SK-N-MC (cell line): Measurements from ENCODE around the gene GPANK1.
"Not testable (repeated sequence)": the region's sequence is repeated elsewhere in the genome, so short reads cannot be mapped to it uniquely, and the experiment has no call there.

Experiments
- DNase-seq: peaks from one replicate; pipeline ENCODE4 v3.0.0-alpha.2; 2011; ENCODE audit warnings: low read depth, low spot score
- H3K27ac ChIP-seq: fragments of 200-600 bp; sonication (generic); 2 replicates; pipeline ENCODE4 v1.5.1; 2016; ENCODE audit warnings: mixed run types
- H3K36me3 ChIP-seq: fragments of 200-600 bp; sonication (generic); 2 replicates; pipeline ENCODE4 v1.6.1; 2017; ENCODE audit warnings: antibody characterized with exemption, low read length, mixed read lengths; ENCODE audit not compliant: insufficient read depth
- H3K4me3 ChIP-seq: fragments of 200-600 bp; sonication (generic); 2 replicates; pipeline ENCODE4 v1.5.1; 2016
- H3K9ac ChIP-seq: fragments of 200-600 bp; sonication (generic); 2 replicates; pipeline ENCODE4 v1.8.0; 2017; ENCODE audit warnings: mixed run types, mixed read lengths; ENCODE audit not compliant: insufficient read length
- H3K9me3 ChIP-seq: fragments of 200-600 bp; sonication (generic); 2 replicates; pipeline ENCODE4 v1.6.1; 2017; ENCODE audit warnings: low read depth, mild to moderate bottlenecking, antibody characterized with exemption, low read length, moderate library complexity, mixed read lengths
- EZH2 ChIP-seq: fragments of 200-600 bp; sonication (generic); IDR thresholded peaks from one replicate; pipeline ENCODE4 v1.6.1; 2017; ENCODE audit warnings: antibody characterized with exemption
- FOXP2 ChIP-seq: optimal IDR thresholded peaks from 2 replicates; pipeline ENCODE3; 2011; ENCODE audit warnings: mild to moderate bottlenecking, moderate library complexity; ENCODE audit not compliant: insufficient read depth; ENCODE audit errors: extremely low read length, control extremely low read depth
- POLR2AphosphoS5 ChIP-seq: IDR thresholded peaks from 2 replicates; pipeline ENCODE4 v1.6.1; 2012; ENCODE audit warnings: mild to moderate bottlenecking, low read depth, low read length, borderline replicate concordance

GPANK1 gene

DNA sequence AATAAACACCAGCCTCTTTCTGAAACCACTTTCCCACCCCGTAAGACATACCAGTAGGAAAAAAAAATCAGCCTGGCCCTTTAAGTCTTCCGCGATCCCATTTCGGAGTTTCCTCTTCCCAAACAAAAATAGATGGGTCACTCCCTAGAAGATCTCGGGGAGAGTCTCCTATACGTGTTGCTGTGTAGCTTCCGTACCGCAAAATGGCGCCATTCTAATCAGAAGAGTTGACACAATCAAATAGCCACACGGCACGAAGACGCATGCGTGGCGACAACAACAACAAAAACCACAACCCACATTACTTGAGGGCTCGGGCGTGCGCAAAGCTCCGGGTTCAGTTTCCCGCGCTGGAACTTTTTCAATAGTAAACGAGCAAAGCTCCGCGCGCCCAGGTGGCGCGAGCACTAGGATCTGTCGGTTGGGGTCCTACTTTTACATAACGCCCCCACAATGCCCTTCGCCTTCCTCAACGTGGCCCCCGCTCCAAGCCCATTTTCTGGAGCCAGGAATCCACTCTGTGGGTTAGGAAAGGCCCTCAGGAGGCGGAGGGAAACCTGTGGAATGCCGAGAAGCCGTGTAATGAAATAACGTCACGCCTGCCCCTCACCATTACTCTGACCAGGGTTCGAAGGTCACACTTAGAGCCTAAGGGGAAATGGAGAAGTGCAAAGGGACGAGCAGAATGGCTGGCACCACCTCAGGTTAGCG lies at the start of gene GPANK1:
TSS of gene GPANK1 (minus strand) at position 208 of the 711 bp plus-strand sequence. CDS start 519 bp downstream, outside the sequence.
- Histone ChIP-seq H3K9me3 (no peaks in the 10 kb centered on the region), H3K4me3 (peak within 1 kb of the TSS; percentile 95), H3K36me3 (peaks cover 53% of the 10 kb centered on the region), H3K9ac (peak within 1 kb of the TSS; percentile 98), H3K27ac (peak within 1 kb of the TSS; percentile 98)
- DNase-seq = peak; percentile 92
- no peak for TF ChIP-seq EZH2
- TF ChIP-seq POLR2AphosphoS5 = peak; percentile 81
- peak; percentile 100 for TF ChIP-seq FOXP2

DNA sequence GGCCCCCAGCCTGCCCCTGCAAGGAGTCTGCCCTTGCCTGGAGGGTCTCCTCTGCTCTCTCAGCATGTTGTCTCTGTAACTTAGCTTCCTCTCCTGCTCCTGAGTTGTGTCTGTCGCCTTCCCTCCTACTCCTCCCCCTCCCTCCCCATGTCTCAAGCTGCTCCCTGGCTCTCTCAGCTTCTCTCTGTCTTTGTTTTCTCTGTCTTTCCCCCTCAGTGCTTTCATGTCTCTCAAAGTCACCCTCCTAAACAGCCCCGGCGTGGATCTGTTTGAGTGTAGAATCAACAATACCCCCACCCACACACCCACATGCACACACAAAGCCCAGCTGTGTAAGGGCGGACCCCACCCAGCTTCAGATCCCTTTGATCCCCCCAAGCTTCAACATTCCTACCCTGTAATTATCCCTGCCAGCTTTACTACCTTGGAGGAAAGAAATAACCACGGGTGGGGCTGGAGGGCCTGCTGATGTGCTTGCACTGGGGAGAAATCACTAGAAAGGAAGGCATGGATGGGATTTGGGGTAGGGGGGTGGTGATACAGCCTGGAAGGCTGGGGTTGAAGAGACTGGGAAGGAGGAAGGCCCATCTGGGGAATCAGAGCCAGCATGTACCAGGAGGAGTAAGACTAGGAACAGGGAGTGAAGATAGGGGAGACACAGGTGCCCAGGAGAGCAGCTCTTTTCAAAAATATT lies 49.3 kb upstream of the GPANK1 start:
- Histone ChIP-seq H3K4me3 (peak overlapping the region; percentile 37), H3K9me3 (no peaks in the 10 kb centered on the region), H3K36me3 (no peaks in the 10 kb centered on the region), H3K27ac (peak overlapping the region; percentile 86), H3K9ac (peak overlapping the region; percentile 71)
- DNase-seq = no peak
- TF ChIP-seq FOXP2 = no peak
- no peak for TF ChIP-seq EZH2
- TF ChIP-seq POLR2AphosphoS5 = no peak

DNA sequence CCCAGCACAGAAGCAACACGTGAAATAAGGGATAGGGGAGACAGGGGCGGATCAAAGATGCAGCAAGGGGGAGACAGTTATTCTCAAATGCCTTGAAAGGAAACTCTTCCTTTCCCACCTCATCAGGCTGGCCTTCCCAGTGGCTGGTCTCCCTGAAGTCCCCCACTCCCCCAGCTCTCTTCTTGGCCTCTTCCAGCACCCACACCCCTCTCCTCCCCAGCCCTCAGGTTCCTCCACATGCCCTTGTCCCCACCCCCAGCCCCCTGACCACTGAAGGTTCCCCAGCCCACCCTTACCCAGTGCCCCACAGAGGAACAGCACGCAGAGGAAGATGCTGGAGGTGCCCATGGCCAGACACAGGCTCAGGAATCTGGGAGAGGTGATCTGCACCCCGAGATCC lies 48.7 kb upstream of the GPANK1 start:
- no peak for TF ChIP-seq POLR2AphosphoS5
- no peak for TF ChIP-seq EZH2
- no peak for TF ChIP-seq FOXP2

DNA sequence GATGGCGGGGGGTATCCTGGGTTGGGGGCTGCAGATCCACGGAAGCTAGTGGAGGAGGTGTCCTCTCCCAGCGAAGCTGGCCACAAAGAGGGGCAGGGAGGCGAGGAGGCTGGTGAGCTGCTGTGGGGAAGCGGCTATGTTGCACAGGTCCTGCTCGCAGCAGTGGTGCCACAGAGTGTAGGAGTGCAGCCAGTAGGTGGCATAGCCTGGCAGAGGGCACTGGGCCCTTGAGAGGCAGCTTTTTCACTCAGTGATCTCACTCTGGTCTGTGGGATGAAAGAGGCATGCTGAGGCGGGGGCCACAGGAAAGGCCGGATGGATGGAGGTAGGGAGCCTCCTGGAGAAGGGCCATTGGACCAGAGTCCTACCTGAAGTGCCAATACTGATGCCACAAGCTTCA lies 47.5 kb upstream of the GPANK1 start:
- H3K27ac ChIP-seq = no peak overlapping the region
- DNase-seq = no peak
- TF ChIP-seq POLR2AphosphoS5 = no peak
- TF ChIP-seq EZH2 = no peak
- TF ChIP-seq FOXP2 = no peak
- no peak overlapping the region for H3K4me3 ChIP-seq
- no peaks in the 10 kb centered on the region for H3K36me3 ChIP-seq
- no peaks in the 10 kb centered on the region for H3K9me3 ChIP-seq
- no peak overlapping the region for H3K9ac ChIP-seq

More for the DNA sequence above, 48.7 kb upstream of the GPANK1 start:
- peak overlapping the region; percentile 86 for H3K27ac ChIP-seq
- H3K9me3 ChIP-seq = no peaks in the 10 kb centered on the region
- no peaks in the 10 kb centered on the region for H3K36me3 ChIP-seq
- H3K4me3 ChIP-seq = peak overlapping the region; percentile 37
- no peak for DNase-seq
- peak overlapping the region; percentile 71 for H3K9ac ChIP-seq

DNA sequence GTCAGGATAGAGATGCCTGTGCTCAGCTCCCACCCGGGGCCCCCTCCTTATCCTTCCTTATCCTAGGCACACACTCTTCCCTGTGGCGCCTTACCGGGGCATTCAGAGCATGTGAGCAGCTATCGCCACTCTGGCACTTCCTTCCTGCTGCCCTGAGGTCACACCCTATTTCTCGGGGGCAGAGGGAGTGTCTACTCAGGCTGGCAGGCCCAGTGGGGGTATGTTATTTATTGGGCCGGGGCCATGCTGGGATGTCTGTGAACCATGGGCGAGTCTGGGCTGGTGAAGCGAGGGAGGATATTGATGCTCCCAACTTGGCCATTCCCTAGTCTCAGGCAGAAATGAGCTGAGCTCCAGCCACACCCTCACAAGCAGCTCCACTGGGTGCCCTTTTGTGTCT lies 46.4 kb upstream of the GPANK1 start:
- TF ChIP-seq EZH2 = no peak
- TF ChIP-seq POLR2AphosphoS5 = no peak
- TF ChIP-seq FOXP2 = no peak
- no peaks in the 10 kb centered on the region for H3K36me3 ChIP-seq
- no peaks in the 10 kb centered on the region for H3K9me3 ChIP-seq
- H3K9ac ChIP-seq = no peak overlapping the region
- DNase-seq = no peak
- no peak overlapping the region for H3K4me3 ChIP-seq
- no peak overlapping the region for H3K27ac ChIP-seq

DNA sequence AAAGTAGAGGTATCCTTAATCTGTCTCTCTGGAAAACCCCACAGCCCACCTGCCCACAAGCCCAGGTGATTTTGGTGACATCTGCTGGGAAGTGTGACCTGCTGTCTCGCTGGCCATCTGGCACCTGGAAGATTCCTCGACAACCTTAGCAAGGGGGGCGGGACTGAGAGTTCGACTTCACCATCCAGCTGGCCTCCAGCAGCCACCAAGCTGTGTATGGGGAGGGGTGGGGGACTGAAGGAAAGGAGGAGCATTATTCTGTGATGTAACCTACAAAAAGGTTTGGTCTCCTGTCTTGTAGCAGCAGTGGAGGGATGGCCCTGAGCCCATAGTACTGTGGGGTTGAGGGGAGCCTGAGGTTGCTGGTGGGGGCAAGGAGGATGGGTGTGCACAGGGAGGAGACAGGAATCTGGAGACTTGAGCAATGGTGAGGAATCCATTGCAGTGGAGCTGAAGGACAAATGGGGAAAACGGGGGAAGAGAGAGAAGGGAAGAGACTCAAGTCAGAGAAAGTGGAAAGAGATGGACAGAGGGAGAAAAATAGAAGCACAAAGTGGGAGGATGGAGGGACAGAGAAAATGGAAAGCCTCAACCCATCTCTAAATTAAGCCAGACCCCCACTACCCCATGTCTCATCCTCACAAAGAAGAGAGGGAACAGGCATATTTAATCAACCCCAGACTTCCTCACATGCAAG lies 45.9 kb upstream of the GPANK1 start:
- no peaks in the 10 kb centered on the region for H3K36me3 ChIP-seq
- no peak for DNase-seq
- H3K4me3 ChIP-seq = no peak overlapping the region
- TF ChIP-seq FOXP2 (no peak), POLR2AphosphoS5 (no peak), EZH2 (no peak)
- H3K9ac ChIP-seq = no peak overlapping the region
- no peaks in the 10 kb centered on the region for H3K9me3 ChIP-seq
- H3K27ac ChIP-seq = no peak overlapping the region

DNA sequence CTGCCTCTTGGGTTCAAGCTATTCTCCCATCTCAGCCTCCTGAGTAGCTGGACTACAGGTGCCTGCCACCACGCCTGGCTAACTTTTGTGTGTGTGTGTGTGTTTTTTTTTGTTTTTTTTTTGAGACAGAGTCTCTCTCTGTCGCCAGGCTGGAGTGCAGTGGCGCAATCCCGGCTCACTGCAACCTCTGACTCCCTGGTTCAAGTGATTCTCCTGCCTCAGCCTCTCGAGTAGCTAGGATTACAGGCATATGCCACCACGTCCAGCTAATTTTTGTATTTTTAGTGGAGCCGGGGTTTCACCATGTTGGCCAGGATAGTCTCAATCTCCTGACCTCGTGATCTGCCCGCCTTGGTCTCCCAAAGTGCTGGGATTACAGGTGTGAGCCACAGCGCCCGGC lies 44.4 kb upstream of the GPANK1 start:
- H3K4me3 ChIP-seq, H3K36me3 ChIP-seq, H3K9ac ChIP-seq, H3K9me3 ChIP-seq, DNase-seq, H3K27ac ChIP-seq: not testable (repeated sequence)

DNA sequence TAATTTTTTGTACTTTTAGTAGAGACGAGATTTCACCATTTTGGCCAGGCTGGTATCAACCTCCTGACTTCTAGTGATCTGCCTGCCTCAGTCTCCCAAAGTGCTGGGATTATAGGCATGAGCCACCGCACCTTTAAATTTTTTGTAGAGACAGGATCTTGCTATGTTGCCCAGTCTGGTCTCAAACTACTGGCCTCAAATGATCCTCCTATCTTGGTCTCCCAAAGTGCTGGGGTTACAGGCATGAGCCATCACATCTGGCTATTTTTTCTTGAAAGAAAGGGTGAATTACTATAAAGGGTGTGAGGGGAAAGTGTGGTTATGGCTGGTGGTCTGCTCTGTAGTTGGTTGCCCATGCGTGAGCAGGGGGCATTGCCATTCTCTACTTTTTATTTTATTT lies 43.4 kb upstream of the GPANK1 start:
- no peak overlapping the region for H3K4me3 ChIP-seq

DNA sequence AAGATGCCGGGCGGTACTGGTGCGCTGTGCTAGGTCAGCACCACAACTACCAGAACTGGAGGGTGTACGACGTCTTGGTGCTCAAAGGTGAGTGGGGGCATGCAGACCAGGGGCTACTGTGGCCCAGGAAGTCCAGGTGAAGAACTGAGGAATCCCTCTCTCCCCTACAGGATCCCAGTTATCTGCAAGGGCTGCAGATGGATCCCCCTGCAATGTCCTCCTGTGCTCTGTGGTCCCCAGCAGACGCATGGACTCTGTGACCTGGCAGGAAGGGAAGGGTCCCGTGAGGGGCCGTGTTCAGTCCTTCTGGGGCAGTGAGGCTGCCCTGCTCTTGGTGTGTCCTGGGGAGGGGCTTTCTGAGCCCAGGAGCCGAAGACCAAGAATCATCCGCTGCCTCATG lies 42.9 kb upstream of the GPANK1 start:
- no peak for TF ChIP-seq POLR2AphosphoS5
- Histone ChIP-seq H3K9me3 (no peaks in the 10 kb centered on the region), H3K27ac (no peak overlapping the region), H3K4me3 (no peak overlapping the region), H3K36me3 (no peaks in the 10 kb centered on the region), H3K9ac (no peak overlapping the region)
- DNase-seq = no peak

More for the DNA sequence above, 43.4 kb upstream of the GPANK1 start:
- TF ChIP-seq FOXP2 (no peak), EZH2 (no peak), POLR2AphosphoS5 (no peak)
- H3K9me3 ChIP-seq = no peaks in the 10 kb centered on the region
- H3K9ac ChIP-seq = no peak overlapping the region
- no peak overlapping the region for H3K27ac ChIP-seq
- no peaks in the 10 kb centered on the region for H3K36me3 ChIP-seq
- no peak for DNase-seq
